Gastroesophageal sphincter (tissue), 3 donors: ENCODE measurements around the gene PSG5.
"Not testable (repeated sequence)": the region's sequence is repeated elsewhere in the genome, so short reads cannot be mapped to it uniquely, and the experiment has no call there.

Experiments
- CTCF ChIP-seq, 4 experiments: fragments of 200-600 bp in 2 of 4; fragments of 450-650 bp in 2 of 4; sonication (generic) in 1 of 4; IDR thresholded peaks; one replicate each; pipeline ENCODE4 v1.5.1; 2017 to 2019; ENCODE audit warnings: antibody characterized with exemption in 4 of 4, mild to moderate bottlenecking in 2 of 4, moderate library complexity in 2 of 4
- EP300 ChIP-seq: sonication (generic); formaldehyde crosslinking; IDR thresholded peaks from one replicate; pipeline ENCODE4 v1.6.1; 2017; ENCODE audit warnings: antibody characterized with exemption, mild to moderate bottlenecking
- POLR2A ChIP-seq, 2 donors: fragments of 450-650 bp; IDR thresholded peaks; one replicate each; pipeline ENCODE4 v1.6.1; 2017; ENCODE audit warnings: antibody characterized with exemption in 2 of 2, mild to moderate bottlenecking in 2 of 2, moderate library complexity in 1 of 2
- POLR2AphosphoS5 ChIP-seq: sonication (generic); formaldehyde crosslinking; IDR thresholded peaks from one replicate; pipeline ENCODE4 v1.6.1; 2017; ENCODE audit warnings: antibody characterized with exemption

DNA sequence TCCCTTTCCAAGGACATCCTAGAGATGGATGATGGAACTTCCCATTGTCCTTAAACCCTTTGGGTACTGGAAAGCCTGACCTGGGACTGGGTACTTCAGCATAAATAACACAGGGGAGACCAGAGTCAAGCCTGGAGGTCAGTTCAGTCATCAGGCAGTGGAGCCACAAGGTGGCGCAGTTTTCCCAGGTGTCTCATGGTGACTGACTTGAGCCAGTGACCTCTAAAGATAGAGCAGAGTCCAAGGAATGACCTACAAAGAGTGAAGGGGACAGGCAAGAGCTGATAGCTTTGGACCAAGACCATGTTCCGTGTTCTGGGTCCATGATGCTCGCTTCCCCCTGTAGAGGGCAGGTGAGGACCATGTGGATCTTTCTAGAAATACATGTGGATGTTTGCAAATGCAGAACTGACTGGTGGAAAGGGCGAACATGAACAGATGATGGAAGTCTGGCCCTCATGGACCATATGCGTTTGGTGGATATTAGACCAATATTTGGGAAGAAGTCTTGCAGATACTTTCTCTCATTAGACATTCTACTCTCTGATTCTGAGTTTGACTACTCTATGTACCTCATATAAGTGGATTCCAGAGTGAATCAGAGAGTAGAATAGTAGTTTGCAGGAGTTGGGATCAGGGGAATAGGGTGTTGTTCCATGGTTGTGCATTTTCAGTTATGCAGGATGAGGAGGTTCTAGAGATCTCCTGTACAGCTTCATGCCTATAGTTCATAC lies 12.5 kb upstream of the PSG5 start:
- TF ChIP-seq POLR2AphosphoS5; CTCF (IDR thresholded peaks at IDR 0.05); POLR2A (IDR thresholded peaks at IDR 0.05); EP300: not testable (repeated sequence)
